T follicular helper cell (primary cell): ENCODE data around the gene BICRAL.
"Not testable (repeated sequence)": the region's sequence is repeated elsewhere in the genome, so short reads cannot be mapped to it uniquely, and the experiment has no call there.

Experiments used
- DNase-seq: peaks from one replicate; pipeline ENCODE4 v3.0.0-alpha.2; 2020; ENCODE audit warnings: low read depth

BICRAL gene

DNA sequence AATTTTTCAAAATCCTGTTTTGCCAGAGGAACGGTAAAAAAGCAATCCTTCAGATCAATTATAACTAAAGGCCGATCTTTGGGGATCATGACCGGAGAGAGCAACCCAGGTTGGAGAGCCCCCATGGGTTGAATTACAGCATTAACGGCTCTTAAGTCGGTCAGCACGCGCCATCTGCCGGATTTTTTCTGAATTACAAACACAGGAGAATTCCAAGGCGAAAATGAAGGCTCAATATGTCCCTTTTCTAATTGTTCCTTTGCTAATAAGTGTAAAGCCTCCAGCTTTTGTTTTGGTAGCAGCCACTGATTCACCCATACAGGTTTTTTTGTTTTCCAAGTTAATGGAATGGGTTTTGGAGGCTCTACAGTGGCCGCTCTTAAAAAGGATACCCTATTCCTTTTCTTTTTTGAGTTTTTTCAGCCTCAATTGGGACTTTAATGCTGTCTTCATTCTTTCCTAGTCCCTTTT lies 117.1 kb downstream of the BICRAL start:
- peak; percentile 57 for DNase-seq

DNA sequence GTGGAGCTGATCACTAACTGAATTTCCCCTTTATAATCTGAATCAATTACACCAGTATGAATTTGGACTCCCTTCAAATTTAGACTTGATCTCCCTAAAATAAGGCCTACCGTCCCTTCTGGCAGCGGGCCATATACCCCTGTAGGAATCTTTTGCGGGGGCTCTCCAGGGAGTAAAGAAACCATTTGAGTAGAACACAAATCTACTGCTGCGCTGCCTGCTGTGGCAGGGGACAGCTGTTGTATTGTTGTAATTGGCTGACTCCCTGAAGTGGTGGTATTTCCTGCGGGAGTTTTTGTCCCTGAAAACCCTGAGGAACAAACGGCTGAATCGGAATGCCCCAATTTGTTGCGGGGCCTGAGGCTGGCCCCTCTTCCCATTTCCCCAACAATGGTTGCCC lies 118.0 kb downstream of the BICRAL start:
- DNase-seq = no peak

DNA sequence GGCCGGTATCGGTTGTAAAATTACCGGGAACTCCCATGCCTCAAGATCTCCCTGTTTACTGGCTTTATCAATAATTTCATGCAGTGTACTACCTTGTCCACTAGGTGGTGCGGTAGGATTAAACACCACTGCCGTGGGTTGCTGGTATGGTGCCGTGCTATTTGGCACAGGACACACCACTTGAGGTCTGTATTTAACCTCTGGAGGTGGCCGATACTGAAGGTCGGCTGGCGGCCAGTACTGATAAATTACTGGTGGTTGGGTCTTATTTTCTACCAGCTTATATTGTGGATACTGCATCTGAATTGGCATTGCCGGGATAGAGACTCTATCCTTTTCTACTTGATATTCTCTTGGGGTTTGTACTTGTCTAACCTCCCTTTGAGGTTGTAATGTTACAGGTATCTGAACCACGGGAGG lies 119.7 kb downstream of the BICRAL start:
- DNase-seq = peak; percentile 51

DNA sequence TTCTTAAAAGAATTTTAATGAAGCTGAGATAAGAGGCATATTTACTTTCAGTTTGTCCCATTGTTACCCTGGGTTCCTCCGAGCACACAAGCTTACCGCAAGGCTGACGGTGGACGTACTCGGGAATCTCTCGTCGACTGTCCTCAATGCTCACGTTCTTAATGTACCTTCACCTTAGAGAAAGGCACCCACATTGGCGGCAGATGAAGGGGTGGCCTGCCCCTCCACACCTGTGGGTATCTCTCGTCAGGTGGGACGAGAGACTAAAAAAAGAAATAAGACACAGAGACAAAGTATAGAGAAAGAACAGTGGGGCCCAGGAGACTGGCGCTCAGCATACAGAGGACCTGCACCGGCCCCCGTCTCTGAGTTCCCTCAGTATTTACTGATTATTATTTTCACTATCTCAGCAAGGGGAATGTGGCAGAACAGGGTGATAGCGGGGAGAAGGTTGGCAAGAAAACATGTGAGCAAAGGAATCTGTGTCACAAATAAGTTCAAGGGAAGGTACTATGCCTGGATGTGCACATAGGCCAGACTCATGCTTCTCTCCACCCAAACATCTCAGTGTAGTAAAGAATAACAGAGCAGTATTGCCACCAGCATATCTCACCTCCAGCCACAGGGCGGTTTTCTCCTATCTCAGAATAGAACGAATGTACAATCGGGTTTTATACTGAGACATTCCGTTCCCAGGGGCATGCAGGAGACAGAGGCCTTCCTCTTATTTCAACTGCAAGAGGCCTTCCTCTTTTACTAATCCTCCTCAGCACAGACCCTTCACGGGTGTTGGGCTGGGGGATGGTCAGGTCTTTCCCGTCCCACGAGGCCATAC lies 120.8 kb downstream of the BICRAL start:
- not testable (repeated sequence) for DNase-seq

DNA sequence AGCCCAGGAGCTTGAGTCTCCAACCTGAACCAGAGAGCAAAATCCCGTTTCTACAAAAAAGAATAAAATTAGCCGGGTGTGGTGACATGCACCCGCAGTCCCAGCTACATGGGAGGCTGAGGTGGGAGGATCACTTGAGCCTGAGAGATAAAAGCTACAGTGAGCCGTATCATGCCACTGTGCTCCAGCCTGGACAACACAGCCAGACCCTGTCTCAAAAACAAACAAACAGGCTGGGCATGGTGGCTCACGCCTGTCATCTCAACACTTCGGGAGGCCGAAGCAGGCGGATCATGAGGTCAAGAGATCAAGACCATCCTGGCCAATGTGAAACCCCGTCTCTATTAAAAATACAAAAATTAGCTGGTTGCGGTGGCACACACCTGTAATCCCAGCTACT lies 122.6 kb downstream of the BICRAL start:
- DNase-seq = no peak

DNA sequence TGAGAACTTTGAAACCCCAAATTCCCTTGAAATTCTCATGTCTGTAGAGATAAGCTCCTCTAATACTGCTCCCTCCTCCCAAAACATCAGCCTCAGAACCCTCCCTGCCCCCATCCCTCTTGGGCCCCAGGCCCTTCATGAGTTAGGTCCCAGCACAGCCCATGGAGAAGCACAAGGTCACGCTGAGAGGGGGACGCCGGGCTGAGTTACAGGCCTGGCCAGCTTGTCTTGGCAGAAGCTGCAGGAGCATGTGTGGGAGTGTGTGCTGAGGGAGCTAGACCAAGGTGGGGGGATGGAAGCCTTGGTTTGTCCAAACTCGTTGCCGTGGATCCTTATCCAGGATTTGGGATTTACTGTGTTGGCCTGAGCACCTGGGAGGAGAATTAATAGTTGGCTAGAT lies 125.5 kb downstream of the BICRAL start:
- DNase-seq = no peak

DNA sequence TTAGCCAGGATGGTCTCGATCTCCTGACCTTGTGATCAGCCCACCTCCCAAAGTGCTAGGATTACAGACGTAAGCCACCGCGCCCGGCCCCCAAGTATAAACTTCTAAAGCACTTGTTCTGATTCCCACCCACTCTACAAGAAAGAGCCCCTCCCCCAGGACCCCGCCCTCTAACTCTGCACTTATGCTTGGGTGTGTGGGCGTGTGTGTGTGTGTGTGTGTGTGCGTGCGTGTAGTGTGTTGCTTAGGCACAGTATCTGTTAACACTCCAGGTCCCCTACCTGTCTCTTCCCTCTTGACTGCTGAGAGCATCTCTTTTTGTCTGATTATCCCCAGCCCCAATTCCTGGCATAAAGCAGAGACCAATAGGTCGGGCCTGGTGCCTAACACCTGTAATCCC lies 128.0 kb downstream of the BICRAL start:
- DNase-seq = no peak

DNA sequence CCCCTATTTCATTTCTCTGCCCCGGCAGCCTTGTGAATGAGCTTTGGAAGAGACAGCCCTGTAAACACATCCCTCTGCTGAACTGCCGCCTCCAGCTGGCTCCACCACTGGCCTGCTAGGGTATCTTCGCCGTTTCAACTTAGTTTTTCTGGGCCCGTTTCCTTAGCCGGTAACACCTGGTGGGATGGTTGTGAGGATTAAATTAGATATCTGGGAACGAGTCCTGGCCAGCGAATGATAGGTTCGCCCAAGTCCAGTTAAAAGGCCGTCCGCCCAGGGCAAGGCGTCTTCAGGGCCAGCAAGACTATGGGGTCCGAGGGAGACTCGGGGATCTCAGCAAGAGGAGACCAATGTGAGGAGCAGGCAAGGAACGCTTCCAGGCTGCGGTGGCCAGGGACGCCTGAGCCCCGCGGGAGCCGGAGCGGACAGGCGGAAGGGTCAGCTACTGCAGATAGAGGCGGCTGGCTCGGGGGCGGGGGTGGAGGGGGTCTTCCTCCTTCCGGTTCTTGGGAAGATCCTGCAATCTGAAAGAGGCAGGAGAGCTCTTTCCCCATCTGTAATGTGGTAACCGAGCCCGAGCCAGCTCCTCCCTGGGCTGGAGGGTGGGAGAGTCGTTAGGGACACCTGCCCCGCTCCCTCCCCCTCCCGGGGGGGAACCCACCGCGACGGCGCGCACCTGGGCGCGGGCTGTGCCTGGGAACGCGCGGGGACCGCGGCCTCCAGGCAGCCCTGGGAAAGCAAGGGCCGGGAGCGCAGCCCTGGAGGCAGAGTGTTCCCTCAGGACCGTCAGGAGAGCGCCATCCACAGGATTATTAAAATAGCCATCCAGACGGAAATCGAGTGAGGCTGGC lies 129.5 kb downstream of the BICRAL start:
- no peak for DNase-seq

DNA sequence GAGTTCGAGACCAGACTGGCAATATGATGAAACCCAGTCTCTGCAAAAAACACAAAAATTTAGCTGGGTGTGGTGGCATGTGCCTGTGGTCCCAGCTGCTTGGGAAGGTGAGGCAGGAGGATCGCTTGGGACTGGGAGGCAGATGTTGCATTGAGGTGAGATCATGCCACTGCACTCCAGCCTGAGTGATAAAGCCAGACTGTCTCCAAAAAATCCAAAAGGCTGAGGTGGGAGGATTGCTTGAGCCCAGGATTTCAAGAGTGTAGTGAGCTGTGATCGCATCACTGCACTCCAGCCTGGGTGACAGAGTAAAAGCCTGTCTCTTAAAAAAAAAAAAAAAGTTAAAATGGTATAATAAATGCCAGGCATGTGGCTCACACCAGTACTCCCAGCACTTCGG lies 132.7 kb downstream of the BICRAL start:
- no peak for DNase-seq

DNA sequence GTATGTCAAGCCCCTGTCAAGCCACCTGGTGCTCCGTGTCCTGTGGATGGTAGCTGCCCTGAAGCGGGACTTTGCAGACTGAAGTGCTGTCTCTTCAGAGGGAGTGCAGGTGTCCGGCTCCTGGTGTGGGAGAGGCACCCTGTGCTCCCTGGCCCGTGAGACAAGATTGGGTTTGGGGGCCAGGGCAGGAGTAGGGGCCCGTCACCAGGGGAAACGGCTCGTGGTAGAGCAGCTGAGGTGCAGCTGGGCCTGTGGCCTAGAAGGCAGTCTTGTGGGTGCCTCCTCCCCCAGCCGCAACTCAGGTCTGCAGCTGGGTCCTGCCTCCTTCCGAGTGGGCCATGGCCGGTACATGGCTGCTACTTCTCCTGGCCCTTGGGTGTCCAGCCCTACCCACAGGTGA lies 133.9 kb downstream of the BICRAL start, which contains the start of gene PTCRA:
Gene PTCRA (plus strand): TSS at position 322 of the 400 bp plus-strand sequence. CDS start 17 bp downstream, at position 339.
- DNase-seq = no peak

DNA sequence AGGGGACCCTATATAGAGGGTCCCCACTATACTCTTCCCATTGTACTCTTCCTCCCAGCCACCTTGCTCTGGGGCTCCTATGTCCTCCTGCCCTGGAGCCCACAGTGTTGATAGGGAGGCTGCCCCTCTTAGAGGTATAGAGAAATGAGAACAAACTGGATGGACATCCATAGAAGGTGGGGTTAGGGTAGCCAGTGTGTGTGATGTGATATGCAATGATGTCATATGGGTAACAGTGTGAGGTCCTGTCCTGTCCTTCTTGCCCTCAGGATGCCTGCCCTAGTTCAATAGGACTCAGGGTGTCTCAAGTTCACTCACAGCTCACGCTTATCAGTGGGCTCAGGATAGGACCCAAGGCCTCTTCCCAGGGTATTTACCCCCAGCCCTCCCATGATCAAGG lies 134.4 kb downstream of the BICRAL start:
- no peak for DNase-seq
